Breast epithelium (tissue), 3 donors: ENCODE results near the gene NMU.

Experiments
- CTCF ChIP-seq, 3 donors: fragments of 450-650 bp; IDR thresholded peaks; one replicate each; pipeline ENCODE4 v1.5.1; 2016 to 2017; ENCODE audit warnings: antibody characterized with exemption in 3 of 3, mild to moderate bottlenecking in 3 of 3, moderate library complexity in 3 of 3
- POLR2A ChIP-seq: fragments of 450-650 bp; IDR thresholded peaks from one replicate; pipeline ENCODE4 v1.6.1; 2016; ENCODE audit warnings: antibody characterized with exemption, mild to moderate bottlenecking, moderate library complexity
- POLR2AphosphoS5 ChIP-seq, 3 donors: sonication (generic); formaldehyde crosslinking; IDR thresholded peaks; one replicate each; pipeline ENCODE4 v1.6.1; 2017; ENCODE audit warnings: antibody characterized with exemption in 3 of 3

GRCh38 chr4:55588160-55588559, 47.9 kb downstream of the NMU start:
- no peak for TF ChIP-seq CTCF (IDR thresholded peaks at IDR 0.05)
- TF ChIP-seq POLR2A: no peak
- TF ChIP-seq POLR2AphosphoS5 (IDR thresholded peaks at IDR 0.05): no peak
